HL-60 (cell line): Measurements from ENCODE around the gene FAM234B.

Source experiments
- DNase-seq, 2 experiments: peaks; one replicate each; pipeline ENCODE4 v3.0.0-alpha.2; 2010 to 2020; ENCODE audit warnings: low read depth in 1 of 2, low spot score in 1 of 2
- H3K27ac ChIP-seq: fragments of 250-450 bp; sonication (Bioruptor Pico); replicated peaks from 2 replicates; pipeline ENCODE4 v1.5.1; 2020; ENCODE audit warnings: mild to moderate bottlenecking, moderate library complexity
- H3K27me3 ChIP-seq: fragments of 250-450 bp; sonication (Bioruptor Pico); 2 replicates; pipeline ENCODE4 v1.5.1; 2021; ENCODE audit warnings: mild to moderate bottlenecking, moderate library complexity; ENCODE audit not compliant: insufficient read depth, poor library complexity, severe bottlenecking
- H3K4me3 ChIP-seq: replicated peaks from 2 replicates; pipeline ENCODE4 v1.5.1; 2011; ENCODE audit warnings: mild to moderate bottlenecking, control low read depth, low read length; ENCODE audit not compliant: insufficient read depth
- CTCF ChIP-seq: IDR thresholded peaks from one replicate; pipeline ENCODE4 v1.5.1; 2011; ENCODE audit warnings: low read length, control low read depth, inconsistent platforms; ENCODE audit not compliant: insufficient read depth
- GABPA ChIP-seq: IDR thresholded peaks from 2 replicates; pipeline ENCODE4 v1.6.1; 2012; ENCODE audit warnings: low read depth
- POLR2AphosphoS5 ChIP-seq: IDR thresholded peaks from 2 replicates; pipeline ENCODE4 v1.6.1; 2012; ENCODE audit warnings: low read depth
- REST ChIP-seq: IDR thresholded peaks from 2 replicates; pipeline ENCODE4 v1.6.1; 2012; ENCODE audit warnings: low read depth; ENCODE audit not compliant: insufficient replicate concordance
- SPI1 ChIP-seq: IDR thresholded peaks from 2 replicates; pipeline ENCODE4 v1.6.1; 2012; ENCODE audit warnings: low read depth, mild to moderate bottlenecking, borderline replicate concordance

The FAM234B gene

GRCh38 chr12:13002301-13003097, 41.7 kb upstream of the FAM234B start:
- Histone ChIP-seq H3K27ac (no peak overlapping the region), H3K27me3 (no peaks in the 10 kb centered on the region), H3K4me3 (no peak overlapping the region)
- no peak for DNase-seq
- TF ChIP-seq REST (no peak), GABPA (no peak), SPI1 (no peak), POLR2AphosphoS5 (no peak), CTCF (no peak)

- no peak for TF ChIP-seq POLR2AphosphoS5
- no peak for TF ChIP-seq REST
- TF ChIP-seq CTCF, result no peak
- no peak for TF ChIP-seq GABPA
- no peak for TF ChIP-seq SPI1
- H3K27me3 ChIP-seq, result no peaks in the 10 kb centered on the region
- H3K4me3 ChIP-seq, result no peak overlapping the region
- no peak for DNase-seq
- no peak overlapping the region for H3K27ac ChIP-seq
Measured at GRCh38 chr12:13004361-13004760, 39.8 kb upstream of the FAM234B start.

GRCh38 chr12:13004986-13005385, 39.2 kb upstream of the FAM234B start:
- TF ChIP-seq CTCF, result no peak
- no peak for TF ChIP-seq POLR2AphosphoS5
- TF ChIP-seq REST, result no peak
- no peak for TF ChIP-seq GABPA

More at GRCh38 chr12:13004986-13005385, 39.2 kb upstream of the FAM234B start:
- no peak overlapping the region for H3K4me3 ChIP-seq
- no peak overlapping the region for H3K27ac ChIP-seq
- no peak for DNase-seq
- no peaks in the 10 kb centered on the region for H3K27me3 ChIP-seq
